Sigmoid colon (tissue), 4 donors: ENCODE results near the gene SLC25A10.

ENCODE experiments used
- CTCF ChIP-seq, 4 experiments: fragments of 450-650 bp in 3 of 4; fragments of 200-600 bp in 1 of 4; IDR thresholded peaks; one replicate each; pipeline ENCODE4 v1.5.1; 2016 to 2019; ENCODE audit warnings: antibody characterized with exemption in 4 of 4, mild to moderate bottlenecking in 3 of 4, moderate library complexity in 2 of 4
- EP300 ChIP-seq, 4 donors: sonication (generic); formaldehyde crosslinking; IDR thresholded peaks; one replicate each; pipeline ENCODE4 v1.6.1; 2017; ENCODE audit warnings: antibody characterized with exemption in 4 of 4
- POLR2A ChIP-seq, 2 donors: fragments of 450-650 bp; IDR thresholded peaks; one replicate each; pipeline ENCODE4 v1.6.1; 2016; ENCODE audit warnings: antibody characterized with exemption in 2 of 2, mild to moderate bottlenecking in 2 of 2, moderate library complexity in 2 of 2
- POLR2AphosphoS5 ChIP-seq, 4 donors: sonication (generic); formaldehyde crosslinking; IDR thresholded peaks; one replicate each; pipeline ENCODE4 v1.6.1; 2017; ENCODE audit warnings: antibody characterized with exemption in 4 of 4

- TF ChIP-seq CTCF (IDR thresholded peaks at IDR 0.05) (no peak), POLR2A (IDR thresholded peaks at IDR 0.05) (no peak), EP300 (IDR thresholded peaks at IDR 0.05) (no peak), POLR2AphosphoS5 (IDR thresholded peaks at IDR 0.05) (no peak)
Observed at GRCh38 chr17:81714412-81715106, 2.5 kb downstream of the SLC25A10 start.
